BLaER1 (cell line): ENCODE measurements around the gene HES4.
A peak's percentile ranks its signal among the peaks of the same experiment; 100 is the strongest.

Experiments used
- H3K27ac ChIP-seq: shearing (Covaris generic); formaldehyde crosslinking; 2 replicates; pipeline ENCODE4 v1.8.1; 2022
- H3K27me3 ChIP-seq: shearing (Covaris generic); formaldehyde crosslinking; 2 replicates; pipeline ENCODE4 v1.8.1; 2022
- H3K36me3 ChIP-seq: shearing (Covaris generic); formaldehyde crosslinking; 2 replicates; pipeline ENCODE4 v1.8.1; 2022
- H3K4me1 ChIP-seq: shearing (Covaris generic); formaldehyde crosslinking; 2 replicates; pipeline ENCODE4 v1.8.1; 2022
- H3K4me2 ChIP-seq: shearing (Covaris generic); formaldehyde crosslinking; 2 replicates; pipeline ENCODE4 v1.8.1; 2022
- H3K4me3 ChIP-seq: shearing (Covaris generic); formaldehyde crosslinking; 2 replicates; pipeline ENCODE4 v1.8.1; 2022
- H3K9ac ChIP-seq: shearing (Covaris generic); formaldehyde crosslinking; 2 replicates; pipeline ENCODE4 v1.8.1; 2022
- H3K9me3 ChIP-seq: shearing (Covaris generic); formaldehyde crosslinking; 2 replicates; pipeline ENCODE4 v1.8.1; 2022
- H4K20me1 ChIP-seq: shearing (Covaris generic); formaldehyde crosslinking; 2 replicates; pipeline ENCODE4 v1.8.1; 2022
- Cebpa-rat ChIP-seq: shearing (Covaris generic); IDR thresholded peaks from 2 replicates; pipeline ENCODE4 v1.8.1; 2022

The HES4 gene

DNA sequence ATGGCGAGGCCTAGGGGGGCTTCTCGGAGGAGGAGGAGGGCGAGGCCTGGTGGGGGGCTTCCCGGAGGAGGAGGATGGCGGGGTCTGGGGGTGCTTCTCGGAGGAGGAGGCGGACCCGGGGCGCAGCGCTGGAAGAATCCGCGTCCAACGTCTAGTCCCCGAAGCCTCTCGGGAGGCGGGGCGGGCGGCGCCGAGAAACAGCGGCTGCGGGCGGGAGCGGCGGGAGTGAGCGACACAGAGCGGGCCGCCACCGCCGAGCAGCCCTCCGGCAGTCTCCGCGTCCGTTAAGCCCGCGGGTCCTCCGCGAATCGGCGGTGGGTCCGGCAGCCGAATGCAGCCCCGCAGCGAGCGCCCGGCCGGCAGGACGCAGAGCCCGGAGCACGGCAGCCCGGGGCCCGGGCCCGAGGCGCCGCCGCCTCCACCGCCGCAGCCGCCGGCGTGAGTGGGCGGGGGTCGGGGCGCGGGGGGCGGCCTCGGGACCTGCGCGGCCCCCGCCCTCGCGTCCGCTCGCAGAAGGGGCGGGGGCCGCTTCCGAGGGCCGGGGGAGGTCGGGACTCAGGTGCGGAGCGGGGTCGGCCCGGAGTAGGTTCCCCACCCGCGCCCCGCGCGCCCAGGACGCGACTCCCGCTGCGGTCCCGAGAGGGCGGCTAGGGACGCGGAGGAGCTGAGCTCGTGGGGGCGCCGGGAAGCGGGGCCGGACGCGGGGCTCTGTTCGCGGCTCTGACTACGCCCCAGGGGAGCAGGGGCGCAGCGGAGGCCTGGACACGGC is 39.4 kb downstream of the HES4 start, which contains the start of gene KLHL17:
TSS of gene KLHL17 (plus strand) at position 222 of the 769 bp plus-strand sequence. CDS start at position 332, 110 bp downstream.
- Histone ChIP-seq H3K4me3 (peak within 1 kb of the TSS; percentile 98), H3K4me1 (peaks cover 48% of the 10 kb centered on the region), H3K27ac (peak within 1 kb of the TSS; percentile 84), H3K27me3 (peaks cover 6% of the 10 kb centered on the region; the same call in 1 of the 2 replicates), H4K20me1 (peaks cover 41% of the 10 kb centered on the region), H3K9me3 (no peaks in the 10 kb centered on the region), H3K4me2 (peak within 1 kb of the TSS; percentile 87), H3K9ac (peak within 1 kb of the TSS; percentile 86), H3K36me3 (peaks cover 51% of the 10 kb centered on the region)
- no peak for TF ChIP-seq Cebpa-rat

DNA sequence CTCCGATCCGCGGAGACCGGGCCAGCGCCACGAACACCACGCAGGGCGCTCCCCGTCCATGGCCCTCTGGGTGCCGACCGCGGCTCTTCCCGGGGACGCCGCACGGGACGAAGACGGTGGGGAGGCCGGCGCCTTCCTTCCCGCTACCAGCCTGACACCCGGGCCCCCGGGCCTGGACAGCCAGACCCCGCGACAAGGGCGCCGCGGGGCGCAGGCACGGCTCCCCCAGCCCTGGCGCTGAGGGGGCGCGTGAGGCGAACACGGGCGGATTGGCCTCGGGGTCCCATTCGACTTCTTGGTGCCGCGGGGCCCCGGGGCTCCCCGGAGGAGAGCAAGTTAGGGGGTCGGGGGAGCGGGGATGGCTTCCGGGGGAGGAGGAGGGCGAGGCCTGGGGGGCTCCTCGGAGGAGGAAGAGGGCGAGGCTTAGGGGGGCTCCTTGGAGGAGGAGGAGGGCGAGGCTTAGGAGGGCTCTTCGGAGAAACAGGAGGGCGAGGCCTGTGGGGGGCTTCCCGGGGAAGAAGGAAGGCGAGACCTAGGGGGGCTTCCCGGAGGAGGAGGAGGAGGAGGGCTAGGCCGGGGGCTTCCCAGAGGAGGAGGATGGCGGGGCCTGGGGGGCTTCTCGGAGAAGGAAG is 40.0 kb downstream of the HES4 start:
- H3K4me2 ChIP-seq: peak overlapping the region; percentile 87
- no peak for TF ChIP-seq Cebpa-rat
- H3K27ac ChIP-seq: peak overlapping the region; percentile 84
- peaks cover 48% of the 10 kb centered on the region for H4K20me1 ChIP-seq
- H3K27me3 ChIP-seq: peaks cover 6% of the 10 kb centered on the region; the same call in 1 of the 2 replicates
- peak overlapping the region; percentile 98 for H3K4me3 ChIP-seq
- peaks cover 51% of the 10 kb centered on the region for H3K4me1 ChIP-seq
- no peaks in the 10 kb centered on the region for H3K9me3 ChIP-seq
- peak overlapping the region; percentile 86 for H3K9ac ChIP-seq
- H3K36me3 ChIP-seq: peaks cover 51% of the 10 kb centered on the region

DNA sequence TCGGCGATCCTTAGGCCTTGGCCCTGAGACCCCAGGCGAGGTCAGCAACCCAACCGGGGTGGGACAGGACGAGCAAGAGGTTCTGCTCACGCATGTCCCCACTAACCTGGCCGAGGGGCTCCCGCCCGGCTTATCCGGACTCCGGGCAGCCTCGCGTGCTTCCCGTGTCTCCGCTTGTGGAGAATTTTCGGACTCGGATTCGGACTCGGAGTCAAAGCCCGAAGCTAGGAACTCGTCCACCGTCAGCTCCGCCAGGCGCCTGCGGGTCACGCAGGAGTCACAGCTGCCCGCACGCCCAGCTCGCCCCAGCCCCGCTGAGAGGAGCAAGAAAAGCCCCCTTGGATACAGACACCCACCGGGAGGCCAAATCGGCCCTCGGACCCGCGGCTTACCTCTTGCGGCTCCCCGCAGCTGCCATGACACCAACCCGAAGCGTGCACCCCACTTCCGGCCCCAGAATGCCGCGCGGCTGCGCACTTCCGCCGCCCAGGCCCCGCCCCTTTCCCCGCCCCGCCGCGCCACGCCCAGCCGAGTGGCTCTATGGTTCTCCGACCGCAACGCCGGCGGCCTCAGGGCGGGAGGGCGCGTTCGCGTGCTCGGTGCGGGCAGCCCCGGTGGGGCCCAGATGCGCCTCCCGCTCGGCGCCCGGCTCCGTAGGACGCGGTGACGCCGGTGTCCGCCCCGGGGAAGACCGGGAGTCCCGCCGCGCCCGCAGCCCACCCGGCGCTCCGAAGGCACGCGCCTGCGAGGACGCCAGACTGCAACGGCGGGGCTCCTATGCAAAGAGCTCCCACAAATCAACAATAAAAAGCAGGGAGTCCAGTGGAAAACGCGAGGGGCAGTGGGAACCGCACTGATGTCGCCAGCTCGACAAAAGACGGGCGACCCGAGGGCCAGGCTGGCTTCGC is 40.8 kb downstream of the HES4 start, which contains the start of gene NOC2L:
TSS of gene NOC2L (minus strand) at position 434 of the 908 bp plus-strand sequence. CDS start at position 418, 16 bp downstream.
- peak within 1 kb of the TSS; percentile 98 for H3K4me3 ChIP-seq
- no peaks in the 10 kb centered on the region for H3K9me3 ChIP-seq
- TF ChIP-seq Cebpa-rat: no peak
- peaks cover 55% of the 10 kb centered on the region for H4K20me1 ChIP-seq
- peaks cover 56% of the 10 kb centered on the region for H3K36me3 ChIP-seq
- peak within 1 kb of the TSS; percentile 92 for H3K9ac ChIP-seq
- H3K27ac ChIP-seq: peak within 1 kb of the TSS; percentile 84
- H3K27me3 ChIP-seq: peaks cover 6% of the 10 kb centered on the region; the same call in 1 of the 2 replicates
- H3K4me2 ChIP-seq: peak within 1 kb of the TSS; percentile 87
- H3K4me1 ChIP-seq: peaks cover 51% of the 10 kb centered on the region

DNA sequence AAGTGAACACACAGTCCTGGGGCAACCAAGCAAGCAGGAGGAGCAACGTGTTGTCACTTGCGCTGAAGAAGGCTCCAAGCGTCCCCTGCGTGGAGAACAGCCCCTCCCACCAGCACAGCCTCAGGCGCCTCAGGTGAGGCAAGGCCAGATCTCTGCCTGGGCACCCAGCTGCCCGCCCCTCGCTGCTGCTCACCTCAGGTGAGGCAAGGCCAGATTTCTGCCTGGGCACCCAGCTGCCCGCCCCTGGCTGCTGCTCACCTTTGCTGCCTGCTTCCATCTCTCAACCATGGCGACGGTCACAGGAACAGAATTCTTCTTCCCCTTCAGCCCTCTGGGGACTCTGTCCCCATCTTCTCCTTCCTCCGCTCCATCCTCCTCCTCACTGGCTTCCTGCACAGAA is 43.3 kb downstream of the HES4 start:
- H3K4me3 ChIP-seq: no peak overlapping the region
- no peaks in the 10 kb centered on the region for H3K9me3 ChIP-seq
- peaks cover 50% of the 10 kb centered on the region for H3K4me1 ChIP-seq
- H4K20me1 ChIP-seq: peaks cover 78% of the 10 kb centered on the region
- TF ChIP-seq Cebpa-rat: no peak
- no peak overlapping the region for H3K9ac ChIP-seq
- peaks cover 6% of the 10 kb centered on the region; the same call in 1 of the 2 replicates for H3K27me3 ChIP-seq
- peaks cover 60% of the 10 kb centered on the region for H3K36me3 ChIP-seq
- no peak overlapping the region for H3K27ac ChIP-seq
- peak overlapping the region; percentile 87 for H3K4me2 ChIP-seq

DNA sequence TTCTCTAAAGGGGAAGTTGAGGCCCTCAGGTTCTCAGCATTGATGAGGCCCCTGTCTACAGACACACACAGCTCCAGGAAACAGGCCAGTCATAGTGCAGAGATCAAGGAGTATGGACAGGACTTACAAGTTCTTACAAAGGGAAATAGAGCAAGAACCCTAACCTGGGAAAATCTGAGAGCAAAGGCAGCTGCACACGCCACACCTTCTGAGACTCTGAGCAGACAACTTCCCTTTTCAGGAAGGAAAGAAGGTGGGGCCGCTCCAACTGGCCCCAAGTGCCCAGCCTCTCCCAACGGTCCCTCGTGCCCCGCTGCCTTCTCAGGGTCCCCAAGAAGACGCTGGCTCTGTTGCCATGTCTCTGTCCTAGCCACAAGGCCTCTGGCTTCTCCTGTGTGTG is 44.4 kb downstream of the HES4 start:
- peaks cover 71% of the 10 kb centered on the region for H3K36me3 ChIP-seq

DNA sequence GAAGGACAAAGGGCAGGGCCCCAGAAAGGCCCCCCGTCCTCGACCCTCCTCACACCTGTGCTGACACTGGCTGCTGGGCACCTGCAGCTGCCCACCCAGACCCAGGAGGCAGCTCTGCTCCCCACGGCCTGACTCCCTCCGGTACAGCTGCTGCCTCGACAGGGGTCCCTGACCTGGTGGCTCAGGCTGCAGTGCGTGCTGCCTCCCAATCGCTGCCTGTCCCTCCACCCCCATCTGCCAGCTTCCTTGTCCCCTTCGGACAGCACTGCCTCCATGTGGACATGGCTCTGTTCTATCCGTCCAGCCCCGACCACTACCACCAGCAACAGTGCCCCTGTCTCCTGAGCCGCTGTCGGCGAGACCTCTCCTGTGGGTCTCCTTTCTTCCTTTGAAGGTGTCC is 45.0 kb downstream of the HES4 start:
- Histone ChIP-seq H3K4me2 (no peak overlapping the region), H3K4me1 (peaks cover 41% of the 10 kb centered on the region), H3K4me3 (no peak overlapping the region), H3K36me3 (peaks cover 77% of the 10 kb centered on the region), H3K27me3 (peaks cover 6% of the 10 kb centered on the region; the same call in 1 of the 2 replicates), H3K9me3 (no peaks in the 10 kb centered on the region), H3K27ac (no peak overlapping the region), H3K9ac (no peak overlapping the region), H4K20me1 (peaks cover 90% of the 10 kb centered on the region)
- TF ChIP-seq Cebpa-rat: no peak

More for the DNA sequence above, 44.4 kb downstream of the HES4 start:
- Histone ChIP-seq H4K20me1 (peaks cover 84% of the 10 kb centered on the region), H3K27ac (no peak overlapping the region), H3K4me3 (no peak overlapping the region), H3K9ac (no peak overlapping the region), H3K9me3 (no peaks in the 10 kb centered on the region), H3K27me3 (peaks cover 6% of the 10 kb centered on the region; the same call in 1 of the 2 replicates), H3K4me1 (peaks cover 44% of the 10 kb centered on the region), H3K4me2 (no peak overlapping the region)
- no peak for TF ChIP-seq Cebpa-rat

DNA sequence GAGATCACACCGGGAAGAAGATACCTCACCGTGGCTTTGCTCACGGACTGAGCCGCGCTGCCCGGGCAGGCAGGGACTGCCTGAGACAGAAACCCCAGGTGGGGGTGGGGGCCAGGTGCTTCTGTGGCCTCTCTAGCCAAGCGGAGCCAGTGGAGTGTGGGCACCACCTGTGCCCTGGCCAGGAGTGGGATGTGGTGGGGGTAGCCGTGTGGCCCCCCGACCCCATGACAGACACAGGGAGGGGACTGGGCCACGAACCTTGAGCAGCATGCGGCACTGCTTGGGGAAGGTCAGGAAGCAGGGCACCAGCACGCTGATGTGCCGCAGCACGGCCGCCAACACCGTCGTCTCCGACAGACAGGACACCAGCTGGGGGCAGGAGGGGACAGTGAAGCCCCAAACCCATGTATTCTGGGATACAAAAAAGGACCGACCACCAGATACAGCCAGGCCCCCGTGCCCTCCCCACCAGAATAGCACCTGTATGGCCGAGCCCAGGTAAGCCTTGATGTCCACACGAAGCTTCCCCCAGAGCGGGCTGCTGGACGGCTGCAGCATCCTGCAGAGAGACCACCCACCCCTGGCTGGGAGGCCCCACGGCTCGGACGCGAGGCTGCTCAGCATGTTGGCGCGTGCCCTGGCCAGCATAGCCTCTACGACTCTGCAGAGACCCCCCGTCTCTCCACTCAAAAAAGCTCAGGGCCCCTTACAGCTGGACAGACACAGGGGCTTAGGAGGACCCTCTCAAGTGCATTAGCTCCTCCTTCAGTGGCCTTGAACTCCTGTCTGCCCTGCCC is 46.2 kb downstream of the HES4 start:
- H3K4me2 ChIP-seq: no peak overlapping the region
- no peak overlapping the region for H3K27ac ChIP-seq
- no peaks in the 10 kb centered on the region for H3K27me3 ChIP-seq
- H3K36me3 ChIP-seq: peaks cover 89% of the 10 kb centered on the region
- no peak for TF ChIP-seq Cebpa-rat
- H3K4me3 ChIP-seq: no peak overlapping the region
- H3K9me3 ChIP-seq: no peaks in the 10 kb centered on the region
- peaks cover 99% of the 10 kb centered on the region for H4K20me1 ChIP-seq
- no peak overlapping the region for H3K9ac ChIP-seq
- peaks cover 33% of the 10 kb centered on the region for H3K4me1 ChIP-seq

DNA sequence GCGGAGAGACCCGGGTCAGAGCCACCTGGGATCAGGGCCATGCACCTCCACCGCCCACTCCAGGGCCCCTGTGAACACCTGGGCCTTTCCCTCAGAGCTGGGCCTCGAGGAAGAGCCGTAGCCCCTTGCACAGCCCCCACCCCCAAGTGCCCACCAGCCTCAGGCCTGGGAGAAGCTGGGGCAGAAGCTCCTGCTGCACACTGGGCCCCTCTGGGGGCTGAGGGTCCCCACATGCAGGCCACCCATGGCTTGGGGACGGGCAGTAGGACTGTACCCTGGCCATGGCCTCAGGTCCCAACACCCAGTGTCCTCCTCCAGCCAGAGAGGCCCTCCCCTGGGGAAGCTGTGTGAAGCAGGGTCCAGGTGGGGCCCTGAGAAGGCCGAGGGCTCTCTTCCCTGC is 47.3 kb downstream of the HES4 start:
- Histone ChIP-seq H3K27me3 (no peaks in the 10 kb centered on the region), H3K36me3 (peaks cover 100% of the 10 kb centered on the region), H3K9ac (no peak overlapping the region), H3K4me2 (no peak overlapping the region), H3K9me3 (no peaks in the 10 kb centered on the region), H3K4me3 (no peak overlapping the region), H3K4me1 (peaks cover 24% of the 10 kb centered on the region), H3K27ac (no peak overlapping the region), H4K20me1 (peaks cover 99% of the 10 kb centered on the region)
- TF ChIP-seq Cebpa-rat: no peak
